GM12892 (cell line): ENCODE results near the gene TALDO1.

Experiments
- POLR2A ChIP-seq: IDR thresholded peaks from 2 replicates; pipeline ENCODE4 v1.6.1; 2011; ENCODE audit warnings: low read depth, low read length, control low read depth
- POLR2AphosphoS5 ChIP-seq: IDR thresholded peaks from 2 replicates; pipeline ENCODE4 v1.6.1; 2011; ENCODE audit warnings: low read depth, low read length, control low read depth
- TAF1 ChIP-seq: IDR thresholded peaks from 2 replicates; pipeline ENCODE4 v1.6.1; 2011; ENCODE audit warnings: low read depth, mild to moderate bottlenecking, control low read depth, low read length, borderline replicate concordance

- TF ChIP-seq TAF1 (no peak), POLR2A (no peak), POLR2AphosphoS5 (no peak)
Measured at GRCh38 chr11:794766-795633, 47.7 kb downstream of the TALDO1 start.
